BE2C (cell line): ENCODE data around the gene POTEM. TPM values are rescaled to one million over a fixed set of nuclear protein-coding genes. Genes with fewer than 3 reads are reported as not detected.
"Not testable (repeated sequence)": the region's sequence is repeated elsewhere in the genome, so short reads cannot be mapped to it uniquely, and the experiment has no call there.

Experiments used
- DNase-seq: peaks from one replicate; pipeline ENCODE4 v3.0.0-alpha.2; 2020
- H3K27me3 ChIP-seq: fragments of 250-450 bp; sonication (Bioruptor Pico); 2 replicates; pipeline ENCODE4 v1.5.1; 2020; ENCODE audit warnings: mild to moderate bottlenecking
- H3K36me3 ChIP-seq: fragments of 250-450 bp; sonication (Bioruptor Pico); 2 replicates; pipeline ENCODE4 v1.5.1; 2020; ENCODE audit warnings: mild to moderate bottlenecking
- H3K4me1 ChIP-seq: fragments of 250-450 bp; sonication (Bioruptor Pico); 2 replicates; pipeline ENCODE4 v1.5.1; 2020
- H3K4me3 ChIP-seq: 2 replicates; pipeline ENCODE4 v1.5.1; 2011; ENCODE audit warnings: low read depth, low read length
- H3K9me3 ChIP-seq: fragments of 250-450 bp; sonication (Bioruptor Pico); 2 replicates; pipeline ENCODE4 v1.5.1; 2020
- polyA plus RNA-seq: library from polyadenylated mRNA; unstranded; fragments of >200 nt; gene quantifications from one replicate; pipeline ENCODE4 v1.2.1, GENCODE V29; 2012; ENCODE audit warnings: low read depth, missing spikeins; ENCODE audit not compliant: insufficient read length, insufficient read depth

The POTEM gene
- polyA plus RNA-seq = not detected

GRCh38 chr14:18967134-18967533 lies at the start of gene POTEM:
Gene POTEM, plus strand, starts transcription at chr14:18967434. Its CDS starts 52 bp downstream, at chr14:18967486.
- DNase-seq, H3K4me3 ChIP-seq, H3K27me3 ChIP-seq, H3K4me1 ChIP-seq, H3K9me3 ChIP-seq, H3K36me3 ChIP-seq: not testable (repeated sequence)

- H3K36me3 ChIP-seq, H3K4me1 ChIP-seq, H3K27me3 ChIP-seq, DNase-seq, H3K4me3 ChIP-seq, H3K9me3 ChIP-seq: not testable (repeated sequence)
Measured at GRCh38 chr14:18918345-18918744, 48.9 kb upstream of the POTEM start.

GRCh38 chr14:18920052-18920451 lies 47.2 kb upstream of the POTEM start:
- H3K36me3 ChIP-seq, H3K4me1 ChIP-seq, H3K27me3 ChIP-seq, H3K4me3 ChIP-seq, H3K9me3 ChIP-seq, DNase-seq: not testable (repeated sequence)

- not testable (repeated sequence) for H3K9me3 ChIP-seq, H3K4me1 ChIP-seq, H3K27me3 ChIP-seq, H3K36me3 ChIP-seq, DNase-seq, H3K4me3 ChIP-seq
Measured at GRCh38 chr14:18921055-18921701, 46.1 kb upstream of the POTEM start.

- H3K27me3 ChIP-seq, H3K9me3 ChIP-seq, H3K36me3 ChIP-seq, H3K4me3 ChIP-seq, H3K4me1 ChIP-seq, DNase-seq: not testable (repeated sequence)
Measured at GRCh38 chr14:18936848-18937247, 30.4 kb upstream of the POTEM start.

DNA sequence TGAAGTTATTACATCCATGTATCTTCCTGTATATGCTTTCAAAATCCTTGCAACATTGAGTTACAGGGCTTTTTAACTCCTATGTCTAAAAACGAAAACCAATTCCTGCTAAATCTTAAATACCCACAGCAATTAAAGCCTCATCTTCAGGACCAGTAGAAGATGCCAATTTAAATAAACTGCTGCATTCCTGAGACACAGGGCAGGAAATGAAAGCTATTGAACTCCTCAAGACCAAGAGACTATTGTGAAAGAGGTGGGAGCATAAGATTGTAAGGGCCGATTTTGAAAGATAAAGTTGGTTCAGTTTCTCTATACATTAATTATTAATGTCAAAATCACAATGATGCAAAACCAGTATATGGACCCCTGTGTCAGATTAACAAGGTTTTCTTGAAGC lies 28.5 kb upstream of the POTEM start:
- not testable (repeated sequence) for DNase-seq, H3K36me3 ChIP-seq, H3K27me3 ChIP-seq, H3K9me3 ChIP-seq, H3K4me3 ChIP-seq, H3K4me1 ChIP-seq

GRCh38 chr14:18949939-18950338 lies 17.3 kb upstream of the POTEM start:
- H3K4me3 ChIP-seq, H3K9me3 ChIP-seq, DNase-seq, H3K27me3 ChIP-seq, H3K4me1 ChIP-seq, H3K36me3 ChIP-seq: not testable (repeated sequence)

GRCh38 chr14:18953085-18953484 lies 14.1 kb upstream of the POTEM start:
- not testable (repeated sequence) for H3K36me3 ChIP-seq, H3K9me3 ChIP-seq, H3K4me3 ChIP-seq, H3K4me1 ChIP-seq, H3K27me3 ChIP-seq
- DNase-seq = peak; percentile 6

GRCh38 chr14:18955816-18956215 lies 11.4 kb upstream of the POTEM start:
- H3K4me1 ChIP-seq, H3K9me3 ChIP-seq, H3K27me3 ChIP-seq, H3K36me3 ChIP-seq, H3K4me3 ChIP-seq, DNase-seq: not testable (repeated sequence)

GRCh38 chr14:18961576-18961975 lies 5.7 kb upstream of the POTEM start:
- not testable (repeated sequence) for H3K9me3 ChIP-seq, DNase-seq, H3K4me3 ChIP-seq

DNA sequence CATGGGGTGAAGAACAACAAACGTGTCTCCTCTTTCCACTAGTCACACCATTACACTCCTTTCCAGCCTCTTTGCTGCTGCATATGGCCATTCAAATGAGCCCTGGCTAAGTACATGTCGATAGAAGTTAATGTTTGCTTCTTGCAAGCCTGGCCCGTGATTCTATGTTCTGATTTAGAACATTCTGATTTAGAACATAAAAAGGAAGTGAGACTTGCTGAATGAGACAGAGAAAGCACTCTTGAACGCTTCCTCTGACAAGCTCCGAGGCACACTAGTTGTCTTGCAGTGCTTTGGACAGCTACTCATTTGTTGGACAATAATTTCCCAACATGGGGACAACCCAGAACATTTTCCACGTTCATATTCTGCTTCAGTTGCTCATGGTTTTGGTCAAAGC lies 5.1 kb upstream of the POTEM start:
- not testable (repeated sequence) for H3K27me3 ChIP-seq, H3K4me3 ChIP-seq, DNase-seq, H3K9me3 ChIP-seq, H3K4me1 ChIP-seq, H3K36me3 ChIP-seq

More at GRCh38 chr14:18961576-18961975, 5.7 kb upstream of the POTEM start:
- not testable (repeated sequence) for H3K4me1 ChIP-seq, H3K27me3 ChIP-seq, H3K36me3 ChIP-seq

GRCh38 chr14:18963276-18963675 lies 4.0 kb upstream of the POTEM start:
- DNase-seq, H3K36me3 ChIP-seq, H3K27me3 ChIP-seq, H3K4me3 ChIP-seq, H3K9me3 ChIP-seq, H3K4me1 ChIP-seq: not testable (repeated sequence)

GRCh38 chr14:18964878-18965277 lies 2.4 kb upstream of the POTEM start:
- DNase-seq, H3K36me3 ChIP-seq, H3K4me1 ChIP-seq, H3K27me3 ChIP-seq, H3K9me3 ChIP-seq, H3K4me3 ChIP-seq: not testable (repeated sequence)

DNA sequence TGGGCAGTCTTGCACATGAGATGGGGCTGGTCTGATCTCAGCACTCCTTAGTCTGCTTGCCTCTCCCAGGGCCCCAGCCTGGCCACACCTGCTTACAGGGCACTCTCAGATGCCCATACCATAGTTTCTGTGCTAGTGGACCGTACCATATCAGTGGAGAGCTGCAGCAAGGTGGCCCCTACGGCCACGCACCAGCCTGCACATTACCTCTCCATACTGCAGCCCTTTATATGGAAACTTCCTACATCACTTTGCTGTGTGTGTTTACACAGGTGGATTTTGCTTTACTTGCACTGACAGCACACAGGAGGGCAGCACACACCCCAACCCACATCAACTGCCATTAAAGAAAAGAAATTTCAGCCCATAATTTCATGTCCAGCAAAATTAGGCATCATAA lies 35.3 kb downstream of the POTEM start:
- not testable (repeated sequence) for DNase-seq

DNA sequence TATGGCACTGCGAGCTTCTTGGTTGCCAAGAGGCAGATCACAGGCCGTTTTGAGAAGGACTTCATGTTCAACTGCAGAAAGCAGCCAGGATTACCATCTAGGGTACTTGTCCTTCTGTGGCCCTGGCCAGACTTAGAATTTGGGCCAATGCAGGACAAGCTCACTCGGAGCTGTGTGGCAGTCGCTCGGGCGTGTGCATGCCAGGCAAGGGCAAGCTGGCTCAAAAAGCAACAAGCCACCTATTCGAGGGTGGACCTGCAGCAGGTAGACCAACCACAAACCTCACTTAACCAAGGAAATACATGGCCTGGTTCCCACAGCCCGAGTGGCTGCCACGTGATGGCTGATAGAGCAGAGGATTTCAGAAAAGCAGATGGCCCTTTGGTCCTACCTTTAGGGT lies 39.3 kb downstream of the POTEM start:
- H3K4me1 ChIP-seq, H3K36me3 ChIP-seq, H3K4me3 ChIP-seq, DNase-seq, H3K9me3 ChIP-seq, H3K27me3 ChIP-seq: not testable (repeated sequence)

More for the DNA sequence above, 35.3 kb downstream of the POTEM start:
- not testable (repeated sequence) for H3K36me3 ChIP-seq, H3K27me3 ChIP-seq, H3K4me3 ChIP-seq, H3K4me1 ChIP-seq, H3K9me3 ChIP-seq

DNA sequence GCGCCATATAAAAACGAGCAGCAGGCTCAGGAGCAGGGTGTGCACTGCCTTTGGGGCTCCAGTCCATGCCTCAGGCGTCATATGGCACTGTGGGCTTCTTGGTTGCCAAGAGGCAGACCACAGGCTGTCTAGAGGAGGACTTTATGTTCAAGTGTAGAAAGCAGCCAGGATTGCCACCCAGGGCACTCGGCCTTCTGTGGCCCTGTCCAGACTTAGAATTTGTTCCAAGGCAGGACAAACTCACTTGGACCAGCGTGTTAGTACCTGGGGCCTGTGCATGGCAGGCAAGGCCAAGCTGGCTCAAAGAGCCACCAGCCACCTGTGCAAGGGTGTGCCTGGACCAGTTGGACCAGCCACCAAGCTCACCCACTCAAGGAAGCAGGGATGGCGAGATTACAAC lies 40.4 kb downstream of the POTEM start:
- H3K4me1 ChIP-seq, H3K27me3 ChIP-seq, DNase-seq, H3K9me3 ChIP-seq, H3K36me3 ChIP-seq, H3K4me3 ChIP-seq: not testable (repeated sequence)

DNA sequence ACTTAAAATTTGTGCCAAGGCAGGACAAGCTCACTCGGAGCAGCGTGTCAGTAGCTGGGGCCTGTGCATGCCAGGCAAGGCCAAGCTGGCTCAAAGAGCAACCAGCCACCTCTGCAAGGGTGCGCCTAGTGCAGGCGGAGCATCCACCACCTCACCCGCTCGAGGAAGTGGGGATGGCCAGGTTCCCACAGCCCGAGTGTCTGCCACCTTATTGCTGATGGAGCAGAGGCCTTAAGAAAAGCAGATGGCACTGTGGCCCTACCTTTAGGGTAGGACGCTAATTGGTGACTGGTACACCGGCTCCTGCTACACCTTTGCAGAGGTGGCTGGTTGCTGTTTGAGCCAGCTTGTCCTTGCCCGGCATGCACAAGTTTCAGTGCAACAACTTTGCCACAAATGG lies 43.8 kb downstream of the POTEM start:
- DNase-seq, H3K9me3 ChIP-seq, H3K4me3 ChIP-seq, H3K4me1 ChIP-seq, H3K36me3 ChIP-seq, H3K27me3 ChIP-seq: not testable (repeated sequence)
